Measurements from ENCODE around the gene TELO2.

GRCh38 chr16:1450841-1451240 lies 42.3 kb upstream of the TELO2 start:
- TF ChIP-seq CTCF (IDR thresholded peaks at IDR 0.05) (no peak), POLR2A (IDR thresholded peaks at IDR 0.05) (no peak)

All from Peyer's patch (tissue), 4 donors.